PC-9 (cell line): ENCODE measurements around the gene SYNGAP1. TPM values are rescaled to one million over a fixed set of nuclear protein-coding genes. Genes with fewer than 3 reads are reported as not detected.

ENCODE experiments used
- BruUV-seq: library from RNA; stranded (reverse); fragments of 400-500 nt; replicated peaks from 2 replicates; lab custom pipeline; 2021; lab: Mats Ljungman, UMichigan
- CTCF ChIA-PET: fragments of 300-600 bp; sonication (Branson Sonifier 250); formaldehyde crosslinking; loops from one replicate; lab custom pipeline; 2022; ENCODE audit warnings: antibody characterized with exemption; lab: Charles Lee
- POLR2A ChIA-PET: fragments of 300-600 bp; sonication (Branson Sonifier 250); formaldehyde crosslinking; loops from one replicate; lab custom pipeline; 2022; ENCODE audit warnings: antibody characterized with exemption; ENCODE audit not compliant: unreplicated experiment; lab: Charles Lee
- DNase-seq, 2 experiments: peaks; one replicate each; pipeline versions ENCODE4 v3.0.0 to v3.0.0-alpha.2; 2015 to 2022; ENCODE audit warnings: mixed read lengths in 1 of 2
- H2AFZ ChIP-seq: fragments of 200-600 bp; sonication (generic); 2 replicates; pipeline ENCODE4 v1.8.1; 2017; ENCODE audit warnings: antibody characterized with exemption
- H3F3A ChIP-seq: fragments of 200-600 bp; sonication (generic); 2 replicates; pipeline ENCODE4 v1.8.1; 2017; ENCODE audit warnings: antibody characterized with exemption, mild to moderate bottlenecking, low read depth; ENCODE audit not compliant: insufficient read depth
- H3K27ac ChIP-seq: fragments of 200-600 bp; sonication (generic); 2 replicates; pipeline ENCODE4 v1.6.1; 2016; ENCODE audit warnings: mixed run types
- H3K27me3 ChIP-seq: fragments of 200-600 bp; sonication (generic); 2 replicates; pipeline ENCODE4 v1.6.1; 2016; ENCODE audit warnings: low read depth, mixed run types; ENCODE audit not compliant: insufficient read depth
- H3K36me3 ChIP-seq: fragments of 200-600 bp; sonication (generic); 2 replicates; pipeline ENCODE4 v1.6.1; 2016; ENCODE audit warnings: low read depth, mixed run types
- H3K4me1 ChIP-seq: fragments of 200-600 bp; sonication (generic); replicated peaks from 2 replicates; pipeline ENCODE4 v1.6.1; 2016; ENCODE audit warnings: mixed run types; ENCODE audit not compliant: insufficient read depth
- H3K4me2 ChIP-seq: fragments of 200-600 bp; sonication (generic); 2 replicates; pipeline ENCODE4 v1.6.1; 2017; ENCODE audit warnings: mixed run types
- H3K4me3 ChIP-seq: fragments of 200-600 bp; sonication (generic); 2 replicates; pipeline ENCODE4 v1.6.1; 2016; ENCODE audit warnings: mixed run types
- H3K79me2 ChIP-seq: fragments of 200-600 bp; sonication (generic); 2 replicates; pipeline ENCODE4 v1.6.1; 2017; ENCODE audit warnings: low read depth, mixed run types
- H3K9me2 ChIP-seq: fragments of 200-600 bp; sonication (generic); 2 replicates; pipeline ENCODE4 v1.8.1; 2017; ENCODE audit warnings: mild to moderate bottlenecking; ENCODE audit not compliant: insufficient read depth
- H3K9me3 ChIP-seq: fragments of 200-600 bp; sonication (generic); 2 replicates; pipeline ENCODE4 v1.8.1; 2016; ENCODE audit warnings: low read depth; ENCODE audit not compliant: insufficient read depth
- H4K20me1 ChIP-seq: fragments of 200-600 bp; sonication (generic); 2 replicates; pipeline ENCODE4 v1.8.1; 2017; ENCODE audit not compliant: insufficient read depth
- EZH2 ChIP-seq: fragments of 200-600 bp; sonication (generic); IDR thresholded peaks from 2 replicates; pipeline ENCODE4 v1.8.0; 2017; ENCODE audit warnings: antibody characterized with exemption, low read depth
- intact Hi-C: fragments of 100-400 bp; cut with micrococcal nuclease; formaldehyde crosslinking; loops from one replicate; pipeline ENCODE4 v1.10.0; 2022; ENCODE audit not compliant: unreplicated experiment
- microRNA-seq: library from miRNA; unstranded; fragments of <30 nt; microRNA quantifications from one replicate; pipeline ENCODE4 v1.2.0, GENCODE V29; 2021; ENCODE audit warnings: borderline number of aligned reads, borderline replicate concordance
- total RNA-seq: library from RNA; stranded (reverse); gene quantifications from 2 replicates; pipeline ENCODE4 v1.2.3, GENCODE V29; 2021
- TF ChIP-seq, protein P1 (sequence below): fragments of 200-600 bp; sonication (generic); conservative IDR thresholded peaks from 2 replicates; pipeline ENCODE4 v1.6.1; 2017; ENCODE audit warnings: mixed run types, antibody characterized with exemption, mild to moderate bottlenecking, moderate library complexity

Gene SYNGAP1
- total RNA-seq, 1 experiment from 2014 or later = 17.7 TPM

- intact Hi-C loops = no loop called here
- Histone ChIP-seq H3K27ac (no peak overlapping the region), H3K9me3 (no peaks in the 10 kb centered on the region; the same call in 1 of the 2 replicates), H3K4me3 (no peak overlapping the region), H3F3A (no peaks in the 10 kb centered on the region), H3K4me2 (no peak overlapping the region), H3K27me3 (no peaks in the 10 kb centered on the region), H3K79me2 (no peaks in the 10 kb centered on the region), H3K36me3 (no peaks in the 10 kb centered on the region), H2AFZ (no peak overlapping the region), H3K4me1 (peaks cover 11% of the 10 kb centered on the region), H3K9me2 (no peaks in the 10 kb centered on the region), H4K20me1 (no peaks in the 10 kb centered on the region)
- no peak for DNase-seq
- TF ChIP-seq, protein P1, sequence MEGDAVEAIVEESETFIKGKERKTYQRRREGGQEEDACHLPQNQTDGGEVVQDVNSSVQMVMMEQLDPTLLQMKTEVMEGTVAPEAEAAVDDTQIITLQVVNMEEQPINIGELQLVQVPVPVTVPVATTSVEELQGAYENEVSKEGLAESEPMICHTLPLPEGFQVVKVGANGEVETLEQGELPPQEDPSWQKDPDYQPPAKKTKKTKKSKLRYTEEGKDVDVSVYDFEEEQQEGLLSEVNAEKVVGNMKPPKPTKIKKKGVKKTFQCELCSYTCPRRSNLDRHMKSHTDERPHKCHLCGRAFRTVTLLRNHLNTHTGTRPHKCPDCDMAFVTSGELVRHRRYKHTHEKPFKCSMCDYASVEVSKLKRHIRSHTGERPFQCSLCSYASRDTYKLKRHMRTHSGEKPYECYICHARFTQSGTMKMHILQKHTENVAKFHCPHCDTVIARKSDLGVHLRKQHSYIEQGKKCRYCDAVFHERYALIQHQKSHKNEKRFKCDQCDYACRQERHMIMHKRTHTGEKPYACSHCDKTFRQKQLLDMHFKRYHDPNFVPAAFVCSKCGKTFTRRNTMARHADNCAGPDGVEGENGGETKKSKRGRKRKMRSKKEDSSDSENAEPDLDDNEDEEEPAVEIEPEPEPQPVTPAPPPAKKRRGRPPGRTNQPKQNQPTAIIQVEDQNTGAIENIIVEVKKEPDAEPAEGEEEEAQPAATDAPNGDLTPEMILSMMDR = no peak
- TF ChIP-seq EZH2 = no peak
- BruUV-seq = no TSS peak
- CTCF ChIA-PET = interaction anchor here (0.7 kb wide), 1 partner anchor 14 kb away, joined by 5 read pairs; no protein-coding TSS in a partner anchor
- POLR2A ChIA-PET = no interaction called here
Observed at GRCh38 chr6:33504486-33504885, 84.6 kb downstream of the SYNGAP1 start.

Small RNAs within 50 kb of the gene (microRNA-seq; reads per million reads assigned to microRNA genes)
- not detected for gene MIR5004

Other genes with a start within 250 kb of the SYNGAP1 start
- gene COL11A2, start 227.6 kb upstream of the SYNGAP1 start, total RNA-seq = 2.2 and 3.4 TPM in 2 replicates
- gene RXRB, start 219.4 kb upstream of the SYNGAP1 start, total RNA-seq = 49.8 and 51.5 TPM in 2 replicates
- gene SLC39A7, start 219.2 kb upstream of the SYNGAP1 start, total RNA-seq = 96.4 and 110 TPM in 2 replicates
- gene HSD17B8, start 215.4 kb upstream of the SYNGAP1 start, total RNA-seq = 16.4 and 25.4 TPM in 2 replicates
- 18.9 and 19.2 TPM in 2 replicates for gene RING1, start 211.6 kb upstream of the SYNGAP1 start, total RNA-seq
- gene VPS52, start 148.2 kb upstream of the SYNGAP1 start, total RNA-seq = 46.2 and 48.3 TPM in 2 replicates
- 2,057 and 2,442 TPM in 2 replicates for gene RPS18, start 148.0 kb upstream of the SYNGAP1 start, total RNA-seq
- gene B3GALT4, start 142.9 kb upstream of the SYNGAP1 start, total RNA-seq = 10.3 and 12.8 TPM in 2 replicates
- 52.4 and 59.6 TPM in 2 replicates for gene WDR46, start 130.8 kb upstream of the SYNGAP1 start, total RNA-seq
- gene PFDN6, start 130.5 kb upstream of the SYNGAP1 start, total RNA-seq = 51.5 and 57.2 TPM in 2 replicates
- 99.3 and 102 TPM in 2 replicates for gene RGL2, start 121.1 kb upstream of the SYNGAP1 start, total RNA-seq
- 156 and 194 TPM in 2 replicates for gene TAPBP, start 106.0 kb upstream of the SYNGAP1 start, total RNA-seq
- gene ZBTB22, start 102.3 kb upstream of the SYNGAP1 start, total RNA-seq = 16.5 and 20.8 TPM in 2 replicates
- gene DAXX, start 97.1 kb upstream of the SYNGAP1 start, total RNA-seq = 60.1 and 61.6 TPM in 2 replicates
- 82.9 and 91.4 TPM in 2 replicates for gene KIFC1, start 28.2 kb upstream of the SYNGAP1 start, total RNA-seq
- gene PHF1, start 9.1 kb upstream of the SYNGAP1 start, total RNA-seq = 47.6 and 52.0 TPM in 2 replicates
- gene CUTA, start 2.0 kb upstream of the SYNGAP1 start, total RNA-seq = 213 and 220 TPM in 2 replicates
- 7.9 and 8.4 TPM in 2 replicates for gene ZBTB9, start 34.5 kb downstream of the SYNGAP1 start, total RNA-seq
- gene BAK1, start 160.2 kb downstream of the SYNGAP1 start, total RNA-seq = 24.6 and 28.4 TPM in 2 replicates
- gene ITPR3, start 201.3 kb downstream of the SYNGAP1 start, total RNA-seq = 78.3 and 86.9 TPM in 2 replicates